Stimulated activated CD8-positive, alpha-beta memory T cell treated with anti-CD3 and anti-CD28 coated beads, Interleukin-7, amount 100 ng/mL, for 48 hours (primary cell): Measurements from ENCODE around the gene S100A10.

Experiments used
- DNase-seq, 2 donors: peaks; one replicate each; pipeline ENCODE4 v3.0.0-alpha.2; 2020; ENCODE audit warnings: low read depth in 1 of 2; ENCODE audit errors: extremely low read depth in 1 of 2

Gene S100A10

GRCh38 chr1:151993734-151994496 lies at the start of gene S100A10:
Gene S100A10 (minus strand): TSS chr1:151993859. CDS start chr1:151986230, 7,629 bp downstream.
- peak; percentile 46 to 55 for DNase-seq

GRCh38 chr1:152042030-152042429 lies 48.4 kb upstream of the S100A10 start:
- DNase-seq = no peak

- DNase-seq = no peak
These were observed 46.2 kb upstream of the S100A10 start for GRCh38 chr1:152039886-152040285.

- DNase-seq = no peak
These were observed 45.8 kb upstream of the S100A10 start for GRCh38 chr1:152039461-152039860.

- DNase-seq = no peak
These were observed 45.2 kb upstream of the S100A10 start for GRCh38 chr1:152038871-152039270.

GRCh38 chr1:152036267-152037216 lies 42.9 kb upstream of the S100A10 start, which contains the start of gene S100A11:
Gene S100A11 (minus strand): TSS chr1:152037004. CDS start chr1:152036915, 89 bp downstream.
- peak; percentile 69 to 81 for DNase-seq

- no peak for DNase-seq
These were observed 42.0 kb upstream of the S100A10 start for GRCh38 chr1:152035539-152036266.

GRCh38 chr1:152034654-152035538 lies 41.2 kb upstream of the S100A10 start:
- peak in 1 of 2 donors; percentile 56 for DNase-seq

GRCh38 chr1:152034324-152034653 lies 40.6 kb upstream of the S100A10 start:
- DNase-seq = no peak

- DNase-seq = no peak
These were observed 36.2 kb upstream of the S100A10 start for GRCh38 chr1:152029929-152030211.

GRCh38 chr1:152029144-152029928 lies 35.7 kb upstream of the S100A10 start:
- no peak for DNase-seq

GRCh38 chr1:152026895-152027294 lies 33.2 kb upstream of the S100A10 start:
- DNase-seq = no peak

GRCh38 chr1:152024223-152024622 lies 30.6 kb upstream of the S100A10 start:
- no peak for DNase-seq

GRCh38 chr1:152023221-152023620 lies 29.6 kb upstream of the S100A10 start:
- no peak for DNase-seq

- DNase-seq = no peak
These were observed 28.8 kb upstream of the S100A10 start for GRCh38 chr1:152022474-152022873.

- no peak for DNase-seq
These were observed 27.9 kb upstream of the S100A10 start for GRCh38 chr1:152021569-152021968.

- no peak for DNase-seq
These were observed 27.2 kb upstream of the S100A10 start for GRCh38 chr1:152020849-152021248.

- DNase-seq = no peak
These were observed 24.9 kb upstream of the S100A10 start for GRCh38 chr1:152018537-152018936.

GRCh38 chr1:152015766-152016165 lies 22.1 kb upstream of the S100A10 start:
- no peak for DNase-seq

- DNase-seq = no peak
These were observed 21.3 kb upstream of the S100A10 start for GRCh38 chr1:152014943-152015342.
